ENCODE measurements around the gene BRMS1L. TPM values are rescaled to one million over a fixed set of nuclear protein-coding genes. Genes with fewer than 3 reads are reported as not detected.
"Not testable (repeated sequence)": the region's sequence is repeated elsewhere in the genome, so short reads cannot be mapped to it uniquely, and the experiment has no call there.

BRMS1L gene
- total and polyA plus RNA-seq, 2 experiments from 2014 or later: 6.6 to 9.5 TPM

GRCh38 chr14:35819591-35820540 lies 6.3 kb upstream of the BRMS1L start:
- Histone ChIP-seq H3K9me2 (ENCODE audit: insufficient read depth) (no peaks in the 10 kb centered on the region), H3K9ac (no peak overlapping the region), H3K79me2 (ENCODE audit: insufficient read depth) (no peaks in the 10 kb centered on the region), H3K4me1 (ENCODE audit: insufficient read depth) (no peaks in the 10 kb centered on the region), H3K36me3 (ENCODE audit: low read depth) (no peaks in the 10 kb centered on the region), H3K4me3 (no peak overlapping the region), H3K27ac (no peak overlapping the region), H3K4me2 (ENCODE audit: unreplicated experiment) (no peak overlapping the region), H3K9me3 (ENCODE audit: low read depth) (no peaks in the 10 kb centered on the region), H3F3A (ENCODE audit: insufficient read depth) (no peaks in the 10 kb centered on the region), H2AFZ (no peak overlapping the region), H4K20me1 (ENCODE audit: insufficient read depth) (no peaks in the 10 kb centered on the region), H3K27me3 (replicated peaks; ENCODE audit: insufficient read depth) (no peaks in the 10 kb centered on the region)
- DNase-seq: no peak
- in situ Hi-C loops (cut with MboI): no loop called here
- WGBS, 2 experiments (ENCODE audit: low coverage in 1 of 2, low lambda C conversion rate in 2 of 2, missing lambda C conversion rate in 2 of 2): 86 to 91% methylated on average over 32 of the region's 32 CpGs
- TF ChIP-seq EZH2phosphoT487 (IDR thresholded peaks at IDR 0.05; ENCODE audit: insufficient read depth, low read depth) (no peak), EZH2 (IDR thresholded peaks at IDR 0.05; ENCODE audit: insufficient read depth, poor library complexity, severe bottlenecking) (no peak)

GRCh38 chr14:35821564-35822411 lies 4.3 kb upstream of the BRMS1L start:
- Histone ChIP-seq H3K4me1 (ENCODE audit: insufficient read depth) (no peaks in the 10 kb centered on the region), H3K9me2 (ENCODE audit: insufficient read depth) (no peaks in the 10 kb centered on the region), H3K4me3 (no peak overlapping the region), H3K9ac (no peak overlapping the region), H2AFZ (peak overlapping the region; percentile 27; the same call in 1 of the 2 replicates), H3K36me3 (ENCODE audit: low read depth) (no peaks in the 10 kb centered on the region), H3K9me3 (ENCODE audit: low read depth) (no peaks in the 10 kb centered on the region), H3K4me2 (ENCODE audit: unreplicated experiment) (no peak overlapping the region), H4K20me1 (ENCODE audit: insufficient read depth) (no peaks in the 10 kb centered on the region), H3K79me2 (ENCODE audit: insufficient read depth) (no peaks in the 10 kb centered on the region), H3F3A (ENCODE audit: insufficient read depth) (no peaks in the 10 kb centered on the region), H3K27me3 (replicated peaks; ENCODE audit: insufficient read depth) (no peaks in the 10 kb centered on the region), H3K27ac (no peak overlapping the region)
- WGBS, 2 experiments (ENCODE audit: low coverage in 1 of 2, low lambda C conversion rate in 2 of 2, missing lambda C conversion rate in 2 of 2): 8 to 10% methylated on average over 7 of the region's 7 CpGs
- DNase-seq: peak; percentile 76
- in situ Hi-C loops (cut with MboI): no loop called here
- TF ChIP-seq EZH2phosphoT487 (IDR thresholded peaks at IDR 0.05; ENCODE audit: insufficient read depth, low read depth) (no peak), EZH2 (IDR thresholded peaks at IDR 0.05; ENCODE audit: insufficient read depth, poor library complexity, severe bottlenecking) (no peak)

- in situ Hi-C loops (cut with MboI): no loop called here
- Histone ChIP-seq H3F3A (ENCODE audit: insufficient read depth) (no peaks in the 10 kb centered on the region), H3K4me2 (ENCODE audit: unreplicated experiment) (no peak overlapping the region), H3K36me3 (ENCODE audit: low read depth) (no peaks in the 10 kb centered on the region), H2AFZ (0 out of 2 replicates have a peak overlapping the region, but pooled peaks have one; percentile 27), H3K27ac (no peak overlapping the region), H3K9me3 (ENCODE audit: low read depth) (no peaks in the 10 kb centered on the region), H3K9ac (no peak overlapping the region), H3K4me1 (ENCODE audit: insufficient read depth) (peaks cover 4% of the 10 kb centered on the region; the same call in 1 of the 2 replicates), H3K27me3 (replicated peaks; ENCODE audit: insufficient read depth) (no peaks in the 10 kb centered on the region), H3K9me2 (ENCODE audit: insufficient read depth) (no peaks in the 10 kb centered on the region), H3K4me3 (no peak overlapping the region), H3K79me2 (ENCODE audit: insufficient read depth) (peaks cover 7% of the 10 kb centered on the region), H4K20me1 (ENCODE audit: insufficient read depth) (no peaks in the 10 kb centered on the region)
- TF ChIP-seq EZH2phosphoT487 (IDR thresholded peaks at IDR 0.05; ENCODE audit: insufficient read depth, low read depth) (no peak), EZH2 (IDR thresholded peaks at IDR 0.05; ENCODE audit: insufficient read depth, poor library complexity, severe bottlenecking) (no peak)
- WGBS, 2 experiments (ENCODE audit: low coverage in 1 of 2, low lambda C conversion rate in 2 of 2, missing lambda C conversion rate in 2 of 2): 75 to 81% methylated on average over 3 of the region's 3 CpGs
- no peak for DNase-seq
Measured at GRCh38 chr14:35822501-35822900, 3.6 kb upstream of the BRMS1L start.

GRCh38 chr14:35824446-35825165 lies 1.5 kb upstream of the BRMS1L start:
- H3K9me2 ChIP-seq (ENCODE audit: insufficient read depth); H3K27me3 ChIP-seq (replicated peaks; ENCODE audit: insufficient read depth); DNase-seq; H3K9me3 ChIP-seq (ENCODE audit: low read depth); H3K36me3 ChIP-seq (ENCODE audit: low read depth); H3K4me1 ChIP-seq (ENCODE audit: insufficient read depth); H3K4me3 ChIP-seq; in situ Hi-C loops (cut with MboI); H4K20me1 ChIP-seq (ENCODE audit: insufficient read depth); H3F3A ChIP-seq (ENCODE audit: insufficient read depth); H3K27ac ChIP-seq: not testable (repeated sequence)
- peaks cover 14% of the 10 kb centered on the region for H3K79me2 ChIP-seq (ENCODE audit: insufficient read depth)
- WGBS, 2 experiments (ENCODE audit: low coverage in 1 of 2, low lambda C conversion rate in 2 of 2, missing lambda C conversion rate in 2 of 2): 94% methylated on average over 28 of the region's 55 CpGs; no CpG with 5 or more reads in 1 of the 2 experiments
- H3K4me2 ChIP-seq (ENCODE audit: unreplicated experiment): peak overlapping the region; percentile 99
- peak overlapping the region; percentile 74 for H3K9ac ChIP-seq
- peak overlapping the region; percentile 89 for H2AFZ ChIP-seq

Data from GM23248 (cell line).